Measurements from ENCODE around the gene TMEM45A.

GRCh38 chr3:100591411-100591810 lies 99.0 kb downstream of the TMEM45A start:
- TF ChIP-seq CTCF (conservative IDR thresholded peaks at IDR 0.05) (no peak), ZFX (IDR thresholded peaks at IDR 0.05) (no peak)
